ENCODE results near the gene STC2. TPM values are rescaled to one million over a fixed set of nuclear protein-coding genes. Genes with fewer than 3 reads are reported as not detected.

Gene STC2
- total and polyA plus RNA-seq, 10 donors: 0.80 to 71.6 (median 16.8) TPM

GRCh38 chr5:173308226-173308625, 20.0 kb downstream of the STC2 start:
- Histone ChIP-seq H3K4me1 (peaks cover 0 to 10% (median 2%) of the 10 kb centered on the region in 6 donors), H3K36me3 (no peaks in the 10 kb centered on the region), H3K9me3 (peaks cover 0 to 15% (median 10%) of the 10 kb centered on the region in 8 donors), H3K27me3 (replicated peaks in 1 of 7) (peaks cover 0 to 72% (median 5%) of the 10 kb centered on the region in 7 donors), H3K4me3 (no peak overlapping the region), H3K27ac (no peak overlapping the region)
- intact Hi-C loops (cut with DNase I; ENCODE audit: low total_unique reads): no loop called here
- DNase-seq: no peak
- TF ChIP-seq, protein P1, sequence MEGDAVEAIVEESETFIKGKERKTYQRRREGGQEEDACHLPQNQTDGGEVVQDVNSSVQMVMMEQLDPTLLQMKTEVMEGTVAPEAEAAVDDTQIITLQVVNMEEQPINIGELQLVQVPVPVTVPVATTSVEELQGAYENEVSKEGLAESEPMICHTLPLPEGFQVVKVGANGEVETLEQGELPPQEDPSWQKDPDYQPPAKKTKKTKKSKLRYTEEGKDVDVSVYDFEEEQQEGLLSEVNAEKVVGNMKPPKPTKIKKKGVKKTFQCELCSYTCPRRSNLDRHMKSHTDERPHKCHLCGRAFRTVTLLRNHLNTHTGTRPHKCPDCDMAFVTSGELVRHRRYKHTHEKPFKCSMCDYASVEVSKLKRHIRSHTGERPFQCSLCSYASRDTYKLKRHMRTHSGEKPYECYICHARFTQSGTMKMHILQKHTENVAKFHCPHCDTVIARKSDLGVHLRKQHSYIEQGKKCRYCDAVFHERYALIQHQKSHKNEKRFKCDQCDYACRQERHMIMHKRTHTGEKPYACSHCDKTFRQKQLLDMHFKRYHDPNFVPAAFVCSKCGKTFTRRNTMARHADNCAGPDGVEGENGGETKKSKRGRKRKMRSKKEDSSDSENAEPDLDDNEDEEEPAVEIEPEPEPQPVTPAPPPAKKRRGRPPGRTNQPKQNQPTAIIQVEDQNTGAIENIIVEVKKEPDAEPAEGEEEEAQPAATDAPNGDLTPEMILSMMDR (IDR thresholded peaks at IDR 0.05 in 8 of 11, conservative IDR thresholded peaks at IDR 0.05 in 3 of 11): no peak
- TF ChIP-seq POLR2A (IDR thresholded peaks at IDR 0.05) (no peak), POLR2AphosphoS5 (IDR thresholded peaks at IDR 0.05) (no peak)

- H3K36me3 ChIP-seq: no peaks in the 10 kb centered on the region
- 83 to 90% (median 86%) methylated on average over 3 of the region's 3 CpGs for WGBS, 5 donors
- H3K4me3 ChIP-seq: no peak overlapping the region
- no peak for DNase-seq
- TF ChIP-seq, protein P1 (IDR thresholded peaks at IDR 0.05 in 8 of 11, conservative IDR thresholded peaks at IDR 0.05 in 3 of 11): no peak
- peaks cover 0 to 15% (median 10%) of the 10 kb centered on the region in 8 donors for H3K9me3 ChIP-seq
- H3K27me3 ChIP-seq (replicated peaks in 1 of 7): peaks cover 0 to 67% (median 3%) of the 10 kb centered on the region in 7 donors
- intact Hi-C loops (cut with DNase I; ENCODE audit: low total_unique reads): no loop called here
- H3K4me1 ChIP-seq: peaks cover 0 to 10% (median 2%) of the 10 kb centered on the region in 6 donors
- H3K27ac ChIP-seq: no peak overlapping the region
These were observed 20.5 kb downstream of the STC2 start for GRCh38 chr5:173307695-173308094.

- H3K4me3 ChIP-seq: no peak overlapping the region
- 67 to 83% (median 81%) methylated on average over 3 of the region's 3 CpGs for WGBS, 5 donors
- no peak overlapping the region for H3K27ac ChIP-seq
- no peaks in the 10 kb centered on the region for H3K36me3 ChIP-seq
- peaks cover 0 to 15% (median 10%) of the 10 kb centered on the region in 8 donors for H3K9me3 ChIP-seq
- peaks cover 0 to 71% (median 0%) of the 10 kb centered on the region in 7 donors for H3K27me3 ChIP-seq (replicated peaks in 1 of 7)
- H3K4me1 ChIP-seq: peaks cover 0 to 10% (median 2%) of the 10 kb centered on the region in 6 donors
- no peak for DNase-seq
- TF ChIP-seq POLR2AphosphoS5 (IDR thresholded peaks at IDR 0.05) (no peak), POLR2A (IDR thresholded peaks at IDR 0.05) (no peak)
- TF ChIP-seq, protein P1 (IDR thresholded peaks at IDR 0.05 in 8 of 11, conservative IDR thresholded peaks at IDR 0.05 in 3 of 11): no peak
- intact Hi-C loops (cut with DNase I; ENCODE audit: low total_unique reads): no loop called here
These were observed 21.5 kb downstream of the STC2 start for GRCh38 chr5:173306695-173307094.

- peaks cover 0 to 54% (median 0%) of the 10 kb centered on the region in 7 donors for H3K27me3 ChIP-seq (replicated peaks in 1 of 7)
- DNase-seq: no peak
- peaks cover 0 to 15% (median 10%) of the 10 kb centered on the region in 8 donors for H3K9me3 ChIP-seq
- WGBS, 5 donors: 59 to 82% (median 76%) methylated on average over 8 to 10 of the region's 10 CpGs
- intact Hi-C loops (cut with DNase I; ENCODE audit: low total_unique reads): no loop called here
- H3K4me1 ChIP-seq: peaks cover 0 to 6% (median 0%) of the 10 kb centered on the region in 6 donors
- H3K36me3 ChIP-seq: no peaks in the 10 kb centered on the region
- no peak overlapping the region for H3K27ac ChIP-seq
- TF ChIP-seq, protein P1 (IDR thresholded peaks at IDR 0.05 in 8 of 11, conservative IDR thresholded peaks at IDR 0.05 in 3 of 11): no peak
- no peak for TF ChIP-seq POLR2AphosphoS5 (IDR thresholded peaks at IDR 0.05)
- H3K4me3 ChIP-seq: no peak overlapping the region
These were observed 23.6 kb downstream of the STC2 start for GRCh38 chr5:173304591-173304988.
